HG03432 (cell line): ENCODE results near the gene MVP.

Experiments used
- ATAC-seq: cut with Tn5 transposase; IDR thresholded peaks from one replicate; pipeline ENCODE4 v1.9.1; 2021; ENCODE audit warnings: mild to moderate bottlenecking, moderate library complexity; ENCODE audit not compliant: unreplicated experiment

The MVP gene

DNA sequence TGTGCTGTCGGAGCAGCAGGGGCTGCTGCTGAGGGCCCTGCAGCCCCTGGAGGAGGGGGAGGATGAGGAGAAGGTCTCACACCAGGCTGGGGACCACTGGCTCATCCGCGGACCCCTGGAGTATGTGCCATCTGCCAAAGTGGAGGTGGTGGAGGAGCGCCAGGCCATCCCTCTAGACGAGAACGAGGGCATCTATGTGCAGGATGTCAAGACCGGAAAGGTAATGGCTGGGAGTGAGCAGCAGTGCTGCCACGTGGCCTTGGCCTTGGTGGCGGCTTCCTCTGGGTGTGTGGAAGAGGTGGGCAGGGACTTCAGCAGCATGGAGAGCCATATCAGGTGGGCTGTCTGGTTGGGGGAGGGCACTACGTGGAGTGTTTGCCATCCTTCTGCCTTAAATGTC is 20.0 kb downstream of the MVP start:
- no peak for ATAC-seq

DNA sequence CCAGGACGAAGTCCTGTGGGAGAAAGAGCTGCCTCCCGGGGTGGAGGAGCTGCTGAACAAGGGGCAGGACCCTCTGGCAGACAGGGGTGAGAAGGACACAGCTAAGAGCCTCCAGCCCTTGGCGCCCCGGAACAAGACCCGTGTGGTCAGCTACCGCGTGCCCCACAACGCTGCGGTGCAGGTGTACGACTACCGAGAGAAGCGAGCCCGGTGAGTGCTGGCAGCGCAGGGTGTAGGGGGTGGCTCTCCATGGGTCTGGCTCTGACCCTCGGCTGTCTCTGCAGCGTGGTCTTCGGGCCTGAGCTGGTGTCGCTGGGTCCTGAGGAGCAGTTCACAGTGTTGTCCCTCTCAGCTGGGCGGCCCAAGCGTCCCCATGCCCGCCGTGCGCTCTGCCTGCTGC is 21.4 kb downstream of the MVP start:
- no peak for ATAC-seq

DNA sequence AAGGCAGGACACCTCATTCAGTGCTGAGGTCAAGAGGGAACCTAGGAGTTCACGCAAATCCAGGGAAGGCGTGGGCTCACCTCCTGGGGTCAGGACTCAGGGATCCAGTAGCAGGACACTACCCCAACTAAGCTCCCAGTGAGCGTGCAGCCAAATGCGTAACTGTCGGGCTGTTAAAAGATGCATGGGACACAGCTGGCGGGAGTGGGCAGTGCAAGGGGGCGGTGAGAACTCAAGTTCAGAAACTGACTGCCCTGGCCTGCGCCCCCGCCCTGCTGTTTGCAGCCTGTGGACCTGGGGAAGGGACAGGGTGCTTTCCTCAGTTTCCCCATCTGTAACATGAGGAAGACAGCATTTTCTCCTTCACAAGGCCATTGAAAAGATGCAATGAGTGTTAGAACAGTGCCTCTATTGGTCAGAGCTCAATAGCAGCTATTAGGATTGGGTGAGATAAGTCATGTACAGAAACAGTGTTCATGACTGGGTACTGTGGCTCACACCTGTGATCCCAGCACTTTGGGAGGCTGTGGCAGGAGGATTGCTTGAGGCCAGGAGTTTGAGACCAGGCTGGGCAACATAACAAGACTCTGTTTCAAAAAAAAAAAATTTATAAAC is 22.6 kb downstream of the MVP start:
- no peak for ATAC-seq

DNA sequence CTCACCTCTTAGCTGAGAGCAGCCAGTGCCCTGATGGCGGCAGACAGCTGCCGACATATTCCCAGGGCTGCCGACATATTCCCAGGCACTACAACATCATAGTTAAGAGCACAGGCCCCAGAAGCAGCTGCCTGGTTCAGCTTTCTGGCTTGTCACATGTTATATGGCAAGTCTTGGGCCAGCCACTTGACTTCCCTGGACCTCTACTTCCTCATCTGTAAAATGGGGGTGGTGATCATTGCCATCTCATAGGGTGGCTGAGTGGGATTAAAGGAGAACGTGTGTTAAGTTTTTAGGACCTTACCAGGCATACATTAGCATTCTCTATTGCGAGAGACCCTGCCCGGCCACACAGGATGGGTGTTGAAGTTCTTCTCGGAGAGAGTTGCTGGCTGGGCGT is 23.7 kb downstream of the MVP start:
- no peak for ATAC-seq

DNA sequence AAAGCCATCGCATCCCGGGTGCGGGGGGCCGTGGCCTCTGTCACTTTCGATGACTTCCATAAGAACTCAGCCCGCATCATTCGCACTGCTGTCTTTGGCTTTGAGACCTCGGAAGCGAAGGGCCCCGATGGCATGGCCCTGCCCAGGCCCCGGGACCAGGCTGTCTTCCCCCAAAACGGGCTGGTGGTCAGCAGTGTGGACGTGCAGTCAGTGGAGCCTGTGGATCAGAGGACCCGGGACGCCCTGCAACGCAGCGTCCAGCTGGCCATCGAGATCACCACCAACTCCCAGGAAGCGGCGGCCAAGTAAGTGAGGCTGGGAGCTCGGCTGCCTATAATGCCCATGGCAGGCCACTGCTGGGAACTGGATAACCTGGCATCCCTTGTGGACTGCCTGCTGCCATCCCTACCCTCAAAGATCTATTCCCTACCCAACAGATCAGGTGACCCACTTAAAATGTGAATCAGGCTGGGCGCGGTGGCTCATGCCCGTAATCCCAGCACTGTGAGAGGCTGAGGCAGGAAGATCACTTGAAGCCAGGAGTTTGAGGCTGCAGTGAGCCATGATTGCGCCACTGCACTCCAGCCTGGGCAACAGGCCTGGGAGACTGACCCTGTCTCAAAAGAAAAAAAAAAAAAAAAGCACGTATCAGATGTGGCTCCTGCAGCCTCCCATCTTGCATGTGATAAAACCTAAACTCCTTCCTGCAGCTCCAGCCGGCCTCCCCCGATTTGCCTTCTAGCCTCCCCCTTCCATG is 24.5 kb downstream of the MVP start:
- ATAC-seq: no peak

DNA sequence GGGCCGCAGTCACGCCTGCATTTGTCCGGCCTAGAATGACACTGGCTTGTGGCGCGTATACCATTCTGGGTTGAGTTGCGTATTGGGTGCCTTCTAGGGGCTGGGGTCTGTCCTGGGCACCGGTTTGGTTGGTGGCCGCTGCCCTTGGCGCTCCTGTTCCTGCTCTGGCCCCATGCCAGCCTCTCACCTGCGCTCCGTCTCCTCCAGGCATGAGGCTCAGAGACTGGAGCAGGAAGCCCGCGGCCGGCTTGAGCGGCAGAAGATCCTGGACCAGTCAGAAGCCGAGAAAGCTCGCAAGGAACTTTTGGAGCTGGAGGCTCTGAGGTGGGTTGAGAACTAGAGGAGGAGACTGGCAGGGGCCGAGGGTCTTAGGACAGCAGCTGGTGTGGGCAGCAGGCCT is 25.4 kb downstream of the MVP start:
- ATAC-seq: no peak

DNA sequence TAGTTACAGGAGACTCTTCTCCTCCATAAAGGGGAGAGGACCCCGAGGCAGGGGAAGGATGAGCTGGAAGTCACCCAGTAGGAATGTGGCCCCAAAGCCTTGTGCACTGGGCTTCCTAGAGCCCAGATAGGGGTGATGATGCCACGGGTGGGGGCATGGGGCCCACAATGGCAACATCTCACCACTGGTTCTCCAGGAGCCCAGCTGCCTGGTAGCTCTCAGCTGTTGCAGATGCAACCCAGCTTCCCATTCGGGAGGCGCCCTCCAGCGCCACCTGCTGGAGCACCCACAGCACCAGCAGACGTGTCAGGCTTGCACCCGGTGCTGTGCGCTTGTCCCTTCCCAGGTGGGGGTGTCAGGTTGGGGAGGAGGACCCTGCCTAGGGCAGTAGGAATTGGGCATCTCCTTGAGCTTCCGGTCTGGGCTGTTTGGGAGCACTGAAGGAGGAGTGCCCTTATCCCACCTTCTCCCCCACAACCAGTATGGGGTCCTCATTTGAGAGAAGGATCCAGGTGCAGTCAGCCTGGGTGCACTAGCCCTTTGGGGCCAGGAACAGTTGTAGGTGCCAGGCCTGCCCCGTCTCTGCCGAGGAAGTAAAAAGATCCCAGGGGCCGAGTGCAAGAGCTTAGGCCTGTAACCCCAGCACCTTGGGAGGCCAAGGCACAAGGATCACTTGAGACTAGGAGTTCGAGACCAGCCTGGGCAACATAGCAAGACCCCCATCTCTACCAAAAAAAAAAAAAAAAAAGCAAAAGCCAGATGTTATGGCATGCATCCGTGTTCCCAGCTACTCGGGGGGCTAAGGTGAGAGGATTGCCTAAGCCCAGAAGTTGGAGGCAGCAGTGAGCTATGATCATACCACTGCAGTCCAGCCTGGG is 28.4 kb downstream of the MVP start:
- no peak for ATAC-seq

DNA sequence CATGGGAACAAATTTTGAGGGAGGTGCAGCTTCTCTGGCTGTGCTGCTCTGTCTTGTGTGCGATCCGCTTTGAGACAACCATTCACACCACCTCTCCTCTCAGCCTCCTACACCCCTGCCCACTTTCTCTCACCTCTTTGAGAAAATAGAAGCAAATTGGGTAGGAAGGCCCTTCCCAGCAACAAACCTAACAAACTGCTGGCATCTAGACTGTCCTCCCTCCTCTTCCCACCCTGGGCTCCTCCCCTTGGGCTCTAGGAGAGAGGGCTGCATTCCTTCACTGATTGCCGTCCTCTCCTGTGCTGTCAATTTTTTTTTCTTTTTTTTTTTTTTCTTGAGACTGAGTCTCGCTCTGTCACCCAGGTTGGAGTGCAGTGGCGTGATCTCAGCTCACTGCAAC is 29.2 kb downstream of the MVP start:
- ATAC-seq: no peak

DNA sequence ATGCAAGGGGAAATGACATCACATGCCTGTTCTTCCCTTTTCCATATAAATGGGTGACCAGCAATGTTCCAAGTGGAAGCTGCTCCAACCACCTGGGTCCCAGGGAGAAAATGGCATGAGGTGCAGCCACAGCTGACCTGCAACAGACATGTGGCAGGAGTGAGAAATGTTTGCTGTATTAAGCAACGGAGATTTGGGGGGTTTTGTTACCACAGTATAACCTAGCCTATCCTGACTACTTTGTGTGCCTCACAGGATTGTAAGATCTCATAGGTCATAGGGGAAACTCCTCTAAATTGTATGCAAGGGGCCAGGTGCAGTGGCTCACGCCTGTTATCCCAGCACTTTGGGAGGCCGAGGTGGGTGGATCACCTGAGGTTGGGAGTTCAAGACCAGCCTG is 30.7 kb downstream of the MVP start:
- ATAC-seq: no peak

DNA sequence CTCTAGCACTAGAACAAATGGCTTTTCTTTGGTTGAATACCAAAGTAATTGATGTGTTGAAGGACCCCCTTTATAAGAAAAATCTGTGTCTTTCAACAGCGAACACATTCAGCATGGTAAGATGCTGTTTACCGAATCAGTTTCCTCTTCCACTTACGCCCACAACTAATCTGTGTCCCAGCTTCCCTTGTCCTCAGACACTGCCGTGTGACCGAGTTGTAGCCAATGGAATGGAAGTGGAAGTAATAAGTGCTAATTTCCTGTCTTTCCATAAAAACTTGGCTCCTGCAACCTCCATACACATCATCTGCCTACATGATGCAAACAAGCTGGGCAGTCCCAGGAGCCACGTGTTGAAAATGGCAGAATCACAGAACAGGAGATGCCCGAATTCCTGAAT is 32.4 kb downstream of the MVP start:
- ATAC-seq: no peak

DNA sequence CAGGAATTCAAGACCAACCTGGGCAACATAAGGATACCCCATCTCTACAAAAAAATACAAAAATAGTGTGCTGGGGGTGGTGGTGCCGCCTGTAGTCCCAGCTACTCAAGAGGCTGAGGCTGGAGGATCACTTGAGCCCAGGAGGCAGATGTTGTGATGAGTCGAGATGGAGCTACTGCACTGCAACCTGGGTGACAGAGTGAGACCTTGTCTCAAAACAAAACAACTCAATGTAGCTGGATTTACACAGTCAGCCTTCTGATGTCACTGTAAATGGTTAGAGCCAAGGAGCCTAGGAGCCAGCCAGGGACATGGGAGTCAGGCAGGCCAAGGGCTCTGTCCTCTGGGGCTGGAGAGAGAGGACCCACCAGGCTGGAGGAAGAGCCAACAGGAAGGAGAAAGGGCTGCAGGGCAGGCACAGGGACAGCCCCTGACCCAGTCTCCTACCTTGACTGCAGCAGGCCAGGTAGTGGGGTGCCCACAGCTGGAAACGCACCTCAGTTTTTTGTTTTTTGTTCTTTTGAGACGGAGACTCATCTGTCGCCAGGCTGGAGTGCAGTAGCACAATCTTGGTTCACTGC is 34.3 kb downstream of the MVP start:
- no peak for ATAC-seq

DNA sequence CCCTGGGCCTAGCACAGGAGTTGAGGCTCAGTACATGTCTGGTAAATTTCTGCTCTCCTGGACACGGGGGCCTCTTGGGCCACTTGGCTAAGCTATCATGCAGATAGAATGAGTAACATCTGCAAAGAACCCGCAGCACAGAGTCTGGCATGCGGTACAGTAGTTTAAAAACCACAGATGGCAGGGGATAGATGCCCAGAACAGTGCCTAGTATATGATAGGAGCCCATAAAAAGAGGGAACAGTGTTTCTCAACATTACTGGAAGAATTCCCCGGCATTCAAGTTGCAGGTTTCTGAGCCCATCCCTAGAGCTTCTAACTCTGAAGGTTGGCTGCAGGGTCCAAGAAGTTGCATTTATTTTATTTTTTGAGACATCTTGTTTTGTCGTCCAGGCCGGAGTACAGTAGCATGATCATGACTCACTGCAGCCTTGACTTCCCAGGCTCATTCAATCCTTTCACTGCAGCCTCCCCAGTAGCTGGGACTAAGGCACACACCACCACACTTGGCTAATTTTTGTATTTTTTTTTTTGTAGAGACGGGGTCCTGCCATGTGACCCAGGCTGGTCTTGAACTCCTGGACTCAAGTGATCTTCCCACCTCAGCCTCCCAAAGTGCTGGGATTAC is 37.0 kb downstream of the MVP start:
- no peak for ATAC-seq

DNA sequence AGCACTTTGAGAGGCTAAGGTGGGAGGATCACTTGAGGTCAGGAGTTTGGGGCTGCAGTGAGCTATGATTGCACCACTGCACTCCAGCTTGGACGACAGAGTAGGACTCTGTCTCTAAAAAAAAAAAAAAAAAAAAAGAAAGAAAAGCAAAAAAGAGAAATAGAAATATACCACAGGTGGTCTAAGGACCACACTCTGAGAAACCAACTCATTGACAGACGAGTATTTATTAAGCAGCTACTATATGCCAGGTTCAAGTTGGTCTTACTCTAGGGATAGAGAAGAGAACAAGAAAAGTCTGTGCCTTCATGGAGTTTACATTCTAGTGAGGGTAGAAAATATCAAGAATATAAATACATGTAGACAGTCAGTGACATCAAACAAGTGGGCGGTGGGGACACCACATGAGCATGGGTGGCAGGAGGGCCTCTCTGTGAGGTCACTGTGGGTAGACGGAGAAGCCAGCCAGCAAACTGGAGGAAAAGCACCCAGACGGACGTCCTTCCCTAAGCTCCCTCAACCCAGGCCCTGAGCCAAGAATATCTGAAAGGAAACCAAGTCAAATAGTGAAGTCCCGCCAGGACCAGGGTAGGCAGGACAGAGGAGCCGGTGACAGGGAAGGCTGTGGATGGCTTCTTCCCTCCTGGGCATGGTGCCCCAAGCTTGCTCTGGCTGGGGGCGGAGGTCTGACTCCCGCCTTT is 38.0 kb downstream of the MVP start:
- ATAC-seq: no peak

DNA sequence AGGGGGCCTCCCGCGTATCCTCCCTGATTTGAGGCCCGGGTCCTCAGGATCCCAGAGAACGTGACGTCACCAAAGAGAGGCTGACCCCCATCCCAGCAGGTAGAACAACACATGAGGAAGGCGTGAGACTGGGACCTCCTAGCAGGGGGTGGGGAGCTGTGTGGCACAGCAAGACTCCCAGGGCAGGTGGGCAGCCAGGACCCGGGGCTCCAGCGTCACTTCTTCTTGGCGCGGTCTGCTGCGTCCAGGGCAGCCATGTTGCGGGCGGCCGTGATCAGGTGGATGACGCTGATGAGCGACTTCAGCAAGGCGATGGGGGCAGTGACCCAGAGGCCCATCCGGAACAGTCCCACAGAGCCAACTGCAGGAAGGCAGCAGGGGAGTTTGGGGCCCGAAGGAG is 38.7 kb downstream of the MVP start:
- ATAC-seq: no peak

DNA sequence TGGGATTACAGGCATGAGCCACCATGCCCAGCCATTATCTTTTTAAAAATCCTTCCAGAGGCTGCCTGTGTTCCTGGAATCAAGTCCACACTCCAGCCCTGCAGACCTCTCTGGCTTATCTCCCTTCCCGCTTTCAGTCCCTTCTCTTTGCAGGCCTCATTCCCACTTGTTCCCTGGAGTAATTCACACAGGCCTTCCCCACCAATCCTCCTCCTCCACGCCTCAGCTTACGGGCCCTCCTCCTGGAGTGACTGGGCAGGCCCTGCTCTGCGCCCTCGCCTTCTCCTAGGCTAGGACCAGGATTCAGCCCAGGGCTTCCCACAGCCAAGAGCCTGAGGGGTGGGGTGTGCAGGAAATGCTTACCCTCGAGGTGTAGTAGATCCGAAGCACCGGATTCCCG is 40.0 kb downstream of the MVP start:
- ATAC-seq: no peak

DNA sequence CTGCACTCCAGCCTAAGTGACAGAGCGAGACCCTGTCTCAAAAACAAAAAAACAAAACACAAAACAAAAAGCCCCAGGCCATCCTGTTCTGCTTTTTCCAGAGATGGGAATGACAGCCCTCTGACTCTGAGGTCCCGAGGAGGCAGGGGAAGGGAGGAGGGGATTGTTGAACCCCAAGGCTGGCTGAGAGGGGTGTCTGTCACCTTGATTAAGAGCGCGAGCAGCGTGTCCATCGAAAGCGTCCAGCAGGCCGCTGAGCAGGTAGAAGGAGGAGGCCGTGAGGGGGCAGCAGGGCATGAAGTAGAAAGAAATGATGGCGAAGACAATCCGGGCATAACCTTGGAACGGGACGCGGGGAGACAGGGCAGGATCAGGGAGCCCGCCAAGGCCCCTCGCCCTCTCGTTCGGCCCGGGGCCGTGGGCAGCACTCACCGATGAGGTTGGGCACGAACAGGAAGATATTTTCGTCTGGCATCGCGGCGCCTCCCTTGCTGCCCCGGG is 42.2 kb downstream of the MVP start:
- ATAC-seq: peak; percentile 15

DNA sequence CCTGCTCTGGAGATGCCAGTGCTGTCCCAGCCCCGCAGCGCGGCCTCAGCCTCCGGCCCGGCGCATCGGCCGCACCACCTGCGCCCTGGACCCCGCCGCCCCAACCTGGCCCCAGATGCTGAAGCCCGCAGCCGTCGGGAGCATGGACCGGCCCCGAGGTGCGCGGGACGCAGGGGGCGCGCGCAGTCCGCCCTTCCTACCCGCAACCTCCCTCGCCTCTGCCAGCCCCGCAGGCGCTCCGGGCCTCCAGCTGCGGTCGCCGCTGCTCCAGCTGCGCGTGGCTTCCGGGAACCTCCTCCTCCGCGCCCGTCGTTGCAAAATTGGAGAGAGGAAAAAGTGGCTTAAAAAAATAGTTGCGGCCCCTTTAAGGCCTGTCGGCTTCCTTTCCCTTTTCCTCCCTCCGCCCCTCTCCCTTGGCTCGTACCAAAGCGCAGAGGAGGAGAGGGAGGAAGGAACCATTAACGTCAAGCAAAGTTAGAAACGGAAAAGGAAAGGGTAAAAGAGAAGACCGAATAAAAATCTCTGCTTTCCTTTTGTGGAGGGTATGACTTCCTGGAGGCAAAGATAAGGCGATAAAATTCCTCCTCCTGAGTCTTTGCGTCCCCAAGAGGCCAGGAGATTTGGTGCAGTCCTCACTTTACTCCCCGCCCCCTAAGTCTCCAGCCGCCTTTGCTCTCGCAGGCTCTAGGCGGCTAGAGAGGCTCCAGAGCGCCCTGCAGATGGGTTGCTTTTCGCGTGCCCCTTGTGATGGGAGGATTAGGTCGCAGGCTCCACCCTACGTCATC is 42.8 kb downstream of the MVP start, which contains the start of gene CDIPT:
CDIPT (minus strand) TSS at position 343 of the 785 bp plus-strand sequence. CDS start 369 bp downstream, outside the sequence.
- ATAC-seq: peak; percentile 90

DNA sequence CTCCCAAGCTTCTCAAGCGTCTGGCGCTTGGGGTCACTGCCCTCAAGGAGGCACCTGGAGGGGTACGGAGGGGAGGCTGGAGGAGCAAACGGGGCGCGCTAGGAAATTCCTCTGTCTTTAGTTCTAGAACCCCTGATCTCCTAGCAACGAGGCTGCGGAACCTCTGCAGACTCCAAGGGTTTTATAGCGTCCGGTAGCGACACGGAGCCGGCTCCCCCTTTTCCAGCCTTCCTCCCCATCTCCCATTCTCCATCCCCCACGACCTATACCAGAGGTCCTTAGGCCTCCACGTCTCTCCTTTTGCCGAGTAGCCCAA is 43.4 kb downstream of the MVP start:
- ATAC-seq: no peak

DNA sequence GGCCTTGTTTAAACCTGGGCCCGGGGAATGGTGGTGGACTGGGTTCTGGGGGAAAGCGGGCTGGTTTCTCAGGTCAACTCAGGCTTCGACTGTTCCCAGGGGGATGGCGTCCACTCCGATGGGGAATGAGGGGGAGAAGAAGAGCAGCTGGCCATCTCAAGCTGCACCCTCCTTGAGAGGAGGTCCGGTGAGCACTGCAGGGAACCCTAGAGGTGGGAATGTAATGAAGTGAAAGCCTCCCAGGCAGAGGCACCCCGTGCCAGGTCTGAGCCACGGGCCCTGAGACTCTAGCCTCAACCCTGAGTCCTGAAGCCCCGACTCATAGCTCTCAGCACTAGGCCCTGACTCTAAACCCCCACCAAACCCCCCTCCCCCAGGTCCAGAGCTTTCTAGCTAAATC is 43.9 kb downstream of the MVP start:
- no peak for ATAC-seq
